Peyer's patch (tissue), 4 donors: Measurements from ENCODE around the gene BEND4. TPM values are rescaled to one million over a fixed set of nuclear protein-coding genes. Genes with fewer than 3 reads are reported as not detected.

Experiments
- DNase-seq, 3 donors: peaks; one replicate each; pipeline ENCODE4 v3.0.0-alpha.2; 2017 to 2019
- H3K27ac ChIP-seq, 4 donors: fragments of 200-600 bp; sonication (generic); one replicate each; pipeline ENCODE4 v1.5.1; 2016 to 2019
- H3K27me3 ChIP-seq, 2 donors: fragments of 200-600 bp; sonication (generic); one replicate each; pipeline ENCODE4 v1.5.1; 2019
- H3K36me3 ChIP-seq, 3 donors: fragments of 200-600 bp; sonication (generic); one replicate each; pipeline ENCODE4 v1.5.1; 2016 to 2019
- H3K4me1 ChIP-seq, 4 donors: fragments of 200-600 bp; sonication (generic); one replicate each; pipeline ENCODE4 v1.5.1; 2016 to 2019
- H3K4me3 ChIP-seq, 4 donors: fragments of 200-600 bp; sonication (generic); 1 replicate in 3 of 4; 2 replicates in 1 of 4; pipeline ENCODE4 v1.5.1; 2016 to 2019; ENCODE audit warnings: mild to moderate bottlenecking in 1 of 4
- H3K9me3 ChIP-seq, 4 donors: fragments of 200-600 bp; sonication (generic); one replicate each; pipeline ENCODE4 v1.5.1; 2016 to 2019; ENCODE audit warnings: mild to moderate bottlenecking in 1 of 4
- POLR2A ChIP-seq, 2 donors: fragments of 450-650 bp; IDR thresholded peaks; one replicate each; pipeline ENCODE4 v1.5.1; 2017; ENCODE audit warnings: antibody characterized with exemption in 2 of 2, mild to moderate bottlenecking in 2 of 2, moderate library complexity in 2 of 2
- total RNA-seq, 4 donors: library from RNA; depleted of rRNA; stranded (reverse); fragments of >200 nt; gene quantifications; one replicate each; pipeline ENCODE4 v1.1.0, GENCODE V29; 2016
- TF ChIP-seq, protein P1 (sequence below), 6 experiments: fragments of 450-650 bp in 4 of 6; fragments of 200-600 bp in 2 of 6; sonication (generic) in 1 of 6; IDR thresholded peaks; one replicate each; pipeline ENCODE4 v1.5.1; 2017 to 2019; ENCODE audit warnings: antibody characterized with exemption in 6 of 6, mild to moderate bottlenecking in 3 of 6, moderate library complexity in 1 of 6

The BEND4 gene
- total RNA-seq, 4 donors from 2014 or later = 0.47 to 7.4 (median 1.3) TPM

DNA sequence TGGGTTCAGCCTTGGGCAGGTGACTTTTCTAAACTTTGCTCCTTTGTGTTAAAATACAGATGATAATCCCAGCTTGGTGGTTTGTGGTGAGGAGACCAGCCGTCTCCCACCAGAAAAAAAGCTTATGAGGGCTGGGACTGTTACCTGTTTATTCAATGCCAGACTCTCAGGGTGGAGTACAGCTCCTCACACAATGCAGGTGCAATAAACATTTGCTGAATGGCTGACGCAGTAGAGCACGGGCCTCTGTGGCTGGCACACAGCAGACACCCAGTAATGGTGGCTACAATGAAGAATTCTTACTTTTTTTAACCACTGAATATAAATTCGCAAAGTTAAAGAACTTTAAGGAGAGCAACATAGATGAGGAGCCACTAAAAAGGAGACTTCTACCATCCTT is 30.2 kb downstream of the BEND4 start:
- Histone ChIP-seq H3K4me3 (no peak overlapping the region), H3K9me3 (no peaks in the 10 kb centered on the region), H3K27ac (no peak overlapping the region), H3K36me3 (no peaks in the 10 kb centered on the region), H3K27me3 (no peaks in the 10 kb centered on the region), H3K4me1 (no peaks in the 10 kb centered on the region)
- DNase-seq = no peak
- TF ChIP-seq, protein P1, sequence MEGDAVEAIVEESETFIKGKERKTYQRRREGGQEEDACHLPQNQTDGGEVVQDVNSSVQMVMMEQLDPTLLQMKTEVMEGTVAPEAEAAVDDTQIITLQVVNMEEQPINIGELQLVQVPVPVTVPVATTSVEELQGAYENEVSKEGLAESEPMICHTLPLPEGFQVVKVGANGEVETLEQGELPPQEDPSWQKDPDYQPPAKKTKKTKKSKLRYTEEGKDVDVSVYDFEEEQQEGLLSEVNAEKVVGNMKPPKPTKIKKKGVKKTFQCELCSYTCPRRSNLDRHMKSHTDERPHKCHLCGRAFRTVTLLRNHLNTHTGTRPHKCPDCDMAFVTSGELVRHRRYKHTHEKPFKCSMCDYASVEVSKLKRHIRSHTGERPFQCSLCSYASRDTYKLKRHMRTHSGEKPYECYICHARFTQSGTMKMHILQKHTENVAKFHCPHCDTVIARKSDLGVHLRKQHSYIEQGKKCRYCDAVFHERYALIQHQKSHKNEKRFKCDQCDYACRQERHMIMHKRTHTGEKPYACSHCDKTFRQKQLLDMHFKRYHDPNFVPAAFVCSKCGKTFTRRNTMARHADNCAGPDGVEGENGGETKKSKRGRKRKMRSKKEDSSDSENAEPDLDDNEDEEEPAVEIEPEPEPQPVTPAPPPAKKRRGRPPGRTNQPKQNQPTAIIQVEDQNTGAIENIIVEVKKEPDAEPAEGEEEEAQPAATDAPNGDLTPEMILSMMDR (IDR thresholded peaks at IDR 0.05) = no peak
- TF ChIP-seq POLR2A (IDR thresholded peaks at IDR 0.05) = no peak

GRCh38 chr4:42119886-42120285 is 32.6 kb downstream of the BEND4 start:
- DNase-seq = no peak
- Histone ChIP-seq H3K36me3 (no peaks in the 10 kb centered on the region), H3K9me3 (no peaks in the 10 kb centered on the region), H3K4me1 (no peaks in the 10 kb centered on the region), H3K4me3 (no peak overlapping the region), H3K27me3 (no peaks in the 10 kb centered on the region), H3K27ac (no peak overlapping the region)
- TF ChIP-seq, protein P1 (IDR thresholded peaks at IDR 0.05) = no peak
- TF ChIP-seq POLR2A (IDR thresholded peaks at IDR 0.05) = no peak

DNA sequence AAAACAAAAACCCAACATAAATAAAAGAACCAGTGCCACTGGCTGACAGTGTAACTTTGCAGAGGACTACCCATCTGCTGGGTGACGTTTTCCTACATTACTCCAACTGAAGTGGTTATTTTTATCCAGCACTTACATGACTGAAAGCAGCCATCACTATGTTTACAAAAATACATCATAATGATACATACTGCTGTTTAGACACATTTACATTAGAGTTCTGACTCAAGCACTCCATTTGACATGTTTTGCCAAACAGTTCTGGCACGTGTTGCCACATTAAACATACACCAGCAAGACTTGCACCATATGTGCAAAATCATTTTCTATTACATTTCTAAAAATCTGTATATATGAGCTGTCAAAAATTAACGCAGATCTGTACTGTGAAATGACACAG is 39.6 kb downstream of the BEND4 start:
- Histone ChIP-seq H3K4me3 (no peak overlapping the region), H3K9me3 (no peaks in the 10 kb centered on the region), H3K36me3 (no peaks in the 10 kb centered on the region), H3K27ac (no peak overlapping the region), H3K4me1 (no peaks in the 10 kb centered on the region), H3K27me3 (no peaks in the 10 kb centered on the region)
- TF ChIP-seq POLR2A (IDR thresholded peaks at IDR 0.05) = no peak
- TF ChIP-seq, protein P1 (IDR thresholded peaks at IDR 0.05) = no peak
- DNase-seq = no peak

DNA sequence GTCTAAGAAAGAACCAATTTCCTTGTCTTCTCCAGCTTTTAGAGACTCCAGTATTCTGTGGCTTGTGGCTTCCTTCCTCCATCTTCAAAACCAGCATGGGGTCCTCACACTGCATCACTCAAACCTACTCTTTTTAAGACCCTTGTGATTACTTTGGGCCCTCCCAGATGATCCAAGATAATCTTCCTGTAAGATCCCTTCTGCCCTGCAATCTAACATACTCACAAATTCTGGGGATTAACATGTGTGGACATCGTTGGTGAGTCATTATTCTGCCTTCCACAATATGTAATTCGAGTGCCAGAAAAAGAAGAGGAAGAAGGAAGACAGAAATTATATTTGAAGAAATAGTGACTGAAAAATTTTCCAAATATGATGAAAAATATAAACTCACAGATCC is 47.9 kb downstream of the BEND4 start:
- Histone ChIP-seq H3K9me3 (no peaks in the 10 kb centered on the region), H3K36me3 (no peaks in the 10 kb centered on the region), H3K4me1 (no peaks in the 10 kb centered on the region), H3K4me3 (no peak overlapping the region), H3K27ac (no peak overlapping the region), H3K27me3 (no peaks in the 10 kb centered on the region)
- TF ChIP-seq, protein P1 (IDR thresholded peaks at IDR 0.05) = no peak
- no peak for TF ChIP-seq POLR2A (IDR thresholded peaks at IDR 0.05)
- DNase-seq = no peak

DNA sequence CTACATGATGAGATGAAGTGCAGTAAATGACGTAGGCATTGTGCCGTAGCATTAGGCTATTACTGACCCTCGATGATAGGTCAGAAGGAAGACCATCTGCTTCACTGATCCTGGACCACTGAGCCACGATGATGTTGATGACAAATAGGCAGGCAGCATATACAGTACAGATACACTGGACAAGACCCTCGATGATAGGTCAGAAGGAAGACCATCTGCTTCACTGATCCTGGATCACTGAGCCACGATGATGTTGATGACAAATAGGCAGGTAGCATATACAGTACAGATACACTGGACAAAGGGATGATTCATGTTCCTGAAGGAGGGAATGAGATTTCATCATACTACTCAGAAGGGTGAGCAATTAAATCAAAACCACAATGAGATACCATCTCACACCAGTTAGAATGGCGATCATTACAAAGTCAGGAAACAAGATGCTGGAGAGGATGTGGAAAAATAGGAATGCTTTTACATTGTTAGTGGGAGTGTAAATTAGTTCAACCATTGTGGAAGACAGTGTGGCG is 50.9 kb downstream of the BEND4 start:
- no peaks in the 10 kb centered on the region for H3K4me1 ChIP-seq
- no peak for TF ChIP-seq POLR2A (IDR thresholded peaks at IDR 0.05)
- TF ChIP-seq, protein P1 (IDR thresholded peaks at IDR 0.05) = no peak
- H3K4me3 ChIP-seq = no peak overlapping the region

DNA sequence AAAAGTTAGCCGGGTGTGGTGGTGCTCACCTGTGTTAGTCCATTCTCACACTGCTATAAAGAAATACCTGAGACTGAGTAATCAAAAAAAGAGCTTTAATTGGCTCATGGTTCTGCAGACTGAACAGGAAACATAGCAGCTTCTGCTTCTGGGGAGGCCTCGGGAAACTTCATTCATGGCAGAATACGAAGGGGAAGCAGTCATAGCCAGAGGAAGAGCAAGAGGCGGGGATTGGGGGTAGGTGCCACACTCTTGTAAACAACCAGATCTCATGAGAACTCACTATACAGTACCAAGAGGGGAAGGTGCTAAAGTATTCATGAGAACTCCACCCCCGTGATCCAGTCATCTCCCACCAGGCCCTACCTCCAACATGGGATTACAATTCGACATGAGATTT is 64.1 kb downstream of the BEND4 start:
- H3K36me3 ChIP-seq = peaks cover 0 to 16% (median 0%) of the 10 kb centered on the region in 3 donors
- no peak for TF ChIP-seq POLR2A (IDR thresholded peaks at IDR 0.05)
- TF ChIP-seq, protein P1 (IDR thresholded peaks at IDR 0.05) = no peak
- H3K4me1 ChIP-seq = no peaks in the 10 kb centered on the region
- no peak for DNase-seq
- H3K9me3 ChIP-seq = no peaks in the 10 kb centered on the region
- H3K4me3 ChIP-seq = no peak overlapping the region
- no peak overlapping the region for H3K27ac ChIP-seq
- H3K27me3 ChIP-seq = no peaks in the 10 kb centered on the region

More for the DNA sequence above, 50.9 kb downstream of the BEND4 start:
- no peaks in the 10 kb centered on the region for H3K36me3 ChIP-seq
- H3K9me3 ChIP-seq = no peaks in the 10 kb centered on the region
- no peak for DNase-seq
- no peaks in the 10 kb centered on the region for H3K27me3 ChIP-seq
- H3K27ac ChIP-seq = no peak overlapping the region
